Suppressor macrophage (primary cell): ENCODE measurements around the gene PLXDC2.
"Not testable (repeated sequence)": the region's sequence is repeated elsewhere in the genome, so short reads cannot be mapped to it uniquely, and the experiment has no call there.

Experiments
- DNase-seq, 4 experiments: peaks; one replicate each; pipeline ENCODE4 v3.0.0-alpha.2; 2020 to 2022

PLXDC2 gene

GRCh38 chr10:20115894-20116293 lies 299.7 kb downstream of the PLXDC2 start:
- DNase-seq: no peak

- DNase-seq: no peak
These were observed 301.2 kb downstream of the PLXDC2 start for GRCh38 chr10:20117471-20117870.

- DNase-seq: no peak
These were observed 301.9 kb downstream of the PLXDC2 start for GRCh38 chr10:20118119-20118518.

GRCh38 chr10:20128811-20129210 lies 312.6 kb downstream of the PLXDC2 start:
- DNase-seq: peak; percentile 27 to 87 (median 62)

- no peak for DNase-seq
These were observed 316.6 kb downstream of the PLXDC2 start for GRCh38 chr10:20132816-20133215.

GRCh38 chr10:20133669-20134189 lies 317.5 kb downstream of the PLXDC2 start:
- no peak for DNase-seq

GRCh38 chr10:20142311-20142710 lies 326.1 kb downstream of the PLXDC2 start:
- DNase-seq: no peak

GRCh38 chr10:20144268-20144667 lies 328.0 kb downstream of the PLXDC2 start:
- no peak for DNase-seq

- no peak for DNase-seq
These were observed 329.8 kb downstream of the PLXDC2 start for GRCh38 chr10:20146004-20146403.

GRCh38 chr10:20147684-20148083 lies 331.5 kb downstream of the PLXDC2 start:
- DNase-seq: no peak

- no peak for DNase-seq
These were observed 340.3 kb downstream of the PLXDC2 start for GRCh38 chr10:20156511-20156910.

- no peak for DNase-seq
These were observed 341.1 kb downstream of the PLXDC2 start for GRCh38 chr10:20157314-20157713.

- no peak for DNase-seq
These were observed 341.9 kb downstream of the PLXDC2 start for GRCh38 chr10:20158086-20158485.

- no peak for DNase-seq
These were observed 345.9 kb downstream of the PLXDC2 start for GRCh38 chr10:20162123-20162522.

- no peak for DNase-seq
These were observed 350.0 kb downstream of the PLXDC2 start for GRCh38 chr10:20166096-20166675.

- DNase-seq: no peak
These were observed 354.4 kb downstream of the PLXDC2 start for GRCh38 chr10:20170661-20171060.

GRCh38 chr10:20173046-20173445 lies 356.8 kb downstream of the PLXDC2 start:
- no peak for DNase-seq

GRCh38 chr10:20175719-20176118 lies 359.5 kb downstream of the PLXDC2 start:
- no peak for DNase-seq

GRCh38 chr10:20180766-20181165 lies 364.5 kb downstream of the PLXDC2 start:
- no peak for DNase-seq

GRCh38 chr10:20181434-20181833 lies 365.2 kb downstream of the PLXDC2 start:
- DNase-seq: no peak

- no peak for DNase-seq
These were observed 368.9 kb downstream of the PLXDC2 start for GRCh38 chr10:20185116-20185515.

- DNase-seq: not testable (repeated sequence)
These were observed 375.2 kb downstream of the PLXDC2 start for GRCh38 chr10:20191392-20191791.

GRCh38 chr10:20195076-20195475 lies 378.8 kb downstream of the PLXDC2 start:
- DNase-seq: no peak

- peak; percentile 35 to 53 (median 38) for DNase-seq
These were observed 384.5 kb downstream of the PLXDC2 start for GRCh38 chr10:20200758-20201157.

GRCh38 chr10:20202337-20202736 lies 386.1 kb downstream of the PLXDC2 start:
- DNase-seq: peak in 2 of 4 experiments; percentile 17 to 31
